SK-N-SH treated with all-trans-retinoic acid at 6 μM for 48 hours (cell line): Measurements from ENCODE around the gene FBH1.

ENCODE experiments used
- ATAC-seq: fragments of 200-7000 bp; cut with Tn5 transposase; 3 replicates; pipeline ENCODE4 v1.9.1; 2020; ENCODE audit warnings: mild to moderate bottlenecking, moderate library complexity
- ARNTL ChIP-seq: fragments of 450-650 bp; formaldehyde crosslinking; IDR thresholded peaks from 2 replicates; pipeline ENCODE4 v1.5.0; 2020; ENCODE audit warnings: low read depth, mild to moderate bottlenecking, moderate library complexity, borderline replicate concordance
- BACH2 ChIP-seq: fragments of 250-450 bp; sonication (Bioruptor Pico); IDR thresholded peaks from 2 replicates; pipeline ENCODE4 v1.9.0; 2021; ENCODE audit warnings: mild to moderate bottlenecking, borderline replicate concordance
- CSDC2 ChIP-seq: fragments of 250-450 bp; sonication (Bioruptor Pico); IDR thresholded peaks from 2 replicates; pipeline ENCODE4 v1.5.0; 2020; ENCODE audit warnings: mild to moderate bottlenecking, moderate library complexity
- ESRRG ChIP-seq: fragments of 250-450 bp; sonication (Bioruptor Pico); IDR thresholded peaks from 2 replicates; pipeline ENCODE4 v1.6.1; 2021; ENCODE audit warnings: mild to moderate bottlenecking
- GLIS3 ChIP-seq: fragments of 250-450 bp; sonication (Bioruptor Pico); IDR thresholded peaks from 2 replicates; pipeline ENCODE4 v1.5.0; 2020; ENCODE audit warnings: mild to moderate bottlenecking, moderate library complexity
- ISL1 ChIP-seq: fragments of 250-450 bp; sonication (Bioruptor Pico); IDR thresholded peaks from 2 replicates; pipeline ENCODE4 v2.1.2; 2022; ENCODE audit warnings: mild to moderate bottlenecking, moderate library complexity
- OSR1 ChIP-seq: fragments of 250-450 bp; sonication (Bioruptor Pico); IDR thresholded peaks from 2 replicates; pipeline ENCODE4 v1.8.0; 2022; ENCODE audit warnings: moderate library complexity, mild to moderate bottlenecking, inconsistent platforms
- POU6F1 ChIP-seq: fragments of 250-450 bp; sonication (Bioruptor Pico); IDR thresholded peaks from 2 replicates; pipeline ENCODE4 v1.8.0; 2021; ENCODE audit warnings: low read depth, mild to moderate bottlenecking, moderate library complexity, borderline replicate concordance
- PPARA ChIP-seq: fragments of 250-450 bp; sonication (Bioruptor Pico); IDR thresholded peaks from 2 replicates; pipeline ENCODE4 v1.5.0; 2020; ENCODE audit warnings: mild to moderate bottlenecking, borderline replicate concordance
- RARB ChIP-seq: fragments of 250-450 bp; sonication (Bioruptor Pico); IDR thresholded peaks from 2 replicates; pipeline ENCODE4 v1.8.0; 2021; ENCODE audit warnings: mild to moderate bottlenecking, moderate library complexity
- SNAI2 ChIP-seq: fragments of 250-450 bp; sonication (Bioruptor Pico); IDR thresholded peaks from 2 replicates; pipeline ENCODE4 v1.5.0; 2020; ENCODE audit warnings: mild to moderate bottlenecking, moderate library complexity
- TCF4 ChIP-seq: fragments of 250-450 bp; sonication (Bioruptor Pico); IDR thresholded peaks from 2 replicates; pipeline ENCODE4 v1.8.0; 2021; ENCODE audit warnings: mild to moderate bottlenecking, moderate library complexity, borderline replicate concordance
- TOX ChIP-seq: fragments of 250-450 bp; sonication (Bioruptor Pico); IDR thresholded peaks from 2 replicates; pipeline ENCODE4 v1.8.0; 2021; ENCODE audit warnings: mild to moderate bottlenecking, moderate library complexity, borderline replicate concordance
- ZC3H10 ChIP-seq: fragments of 250-450 bp; sonication (Bioruptor Pico); IDR thresholded peaks from 2 replicates; pipeline ENCODE4 v1.5.1; 2021; ENCODE audit warnings: mild to moderate bottlenecking, moderate library complexity
- ZFP30 ChIP-seq: fragments of 450-650 bp; formaldehyde crosslinking; IDR thresholded peaks from 2 replicates; pipeline ENCODE4 v1.5.0; 2022; ENCODE audit warnings: mild to moderate bottlenecking, moderate library complexity
- ZNF565 ChIP-seq: fragments of 450-650 bp; formaldehyde crosslinking; conservative IDR thresholded peaks from 2 replicates; pipeline ENCODE4 v1.5.0; 2020; ENCODE audit warnings: low read depth, mild to moderate bottlenecking, moderate library complexity
- ZNF70 ChIP-seq: fragments of 450-650 bp; formaldehyde crosslinking; IDR thresholded peaks from 2 replicates; pipeline ENCODE4 v1.5.0; 2020; ENCODE audit warnings: mild to moderate bottlenecking, moderate library complexity
- ZNF8 ChIP-seq: fragments of 450-650 bp; formaldehyde crosslinking; IDR thresholded peaks from 2 replicates; pipeline ENCODE4 v1.5.0; 2020; ENCODE audit warnings: mild to moderate bottlenecking, moderate library complexity
- TF ChIP-seq, protein P1 (sequence below): fragments of 250-450 bp; sonication (Bioruptor Pico); IDR thresholded peaks from 2 replicates; pipeline ENCODE4 v1.8.0; 2020; ENCODE audit warnings: mild to moderate bottlenecking, moderate library complexity, borderline replicate concordance
- TF ChIP-seq, protein P2 (sequence below): fragments of 250-450 bp; sonication (Bioruptor Pico); IDR thresholded peaks from 2 replicates; pipeline ENCODE4 v1.5.0; 2020; ENCODE audit warnings: mild to moderate bottlenecking, moderate library complexity
- TF ChIP-seq, protein P3 (sequence below): fragments of 250-450 bp; sonication (Bioruptor Pico); IDR thresholded peaks from 2 replicates; pipeline ENCODE4 v1.5.1; 2021; ENCODE audit warnings: mild to moderate bottlenecking, moderate library complexity

FBH1 gene

GRCh38 chr10:5917305-5917704 lies 27.3 kb downstream of the FBH1 start:
- ATAC-seq: no peak
- TF ChIP-seq OSR1 (CRISPR knock-in tag) (no peak), SNAI2 (no peak), ZNF8 (CRISPR knock-in tag) (no peak), ISL1 (CRISPR knock-in tag) (no peak)
- TF ChIP-seq, protein P1, sequence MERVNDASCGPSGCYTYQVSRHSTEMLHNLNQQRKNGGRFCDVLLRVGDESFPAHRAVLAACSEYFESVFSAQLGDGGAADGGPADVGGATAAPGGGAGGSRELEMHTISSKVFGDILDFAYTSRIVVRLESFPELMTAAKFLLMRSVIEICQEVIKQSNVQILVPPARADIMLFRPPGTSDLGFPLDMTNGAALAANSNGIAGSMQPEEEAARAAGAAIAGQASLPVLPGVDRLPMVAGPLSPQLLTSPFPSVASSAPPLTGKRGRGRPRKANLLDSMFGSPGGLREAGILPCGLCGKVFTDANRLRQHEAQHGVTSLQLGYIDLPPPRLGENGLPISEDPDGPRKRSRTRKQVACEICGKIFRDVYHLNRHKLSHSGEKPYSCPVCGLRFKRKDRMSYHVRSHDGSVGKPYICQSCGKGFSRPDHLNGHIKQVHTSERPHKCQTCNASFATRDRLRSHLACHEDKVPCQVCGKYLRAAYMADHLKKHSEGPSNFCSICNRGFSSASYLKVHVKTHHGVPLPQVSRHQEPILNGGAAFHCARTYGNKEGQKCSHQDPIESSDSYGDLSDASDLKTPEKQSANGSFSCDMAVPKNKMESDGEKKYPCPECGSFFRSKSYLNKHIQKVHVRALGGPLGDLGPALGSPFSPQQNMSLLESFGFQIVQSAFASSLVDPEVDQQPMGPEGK (CRISPR knock-in tag): no peak
- TF ChIP-seq, all 23 proteins: peak for 0

DNA sequence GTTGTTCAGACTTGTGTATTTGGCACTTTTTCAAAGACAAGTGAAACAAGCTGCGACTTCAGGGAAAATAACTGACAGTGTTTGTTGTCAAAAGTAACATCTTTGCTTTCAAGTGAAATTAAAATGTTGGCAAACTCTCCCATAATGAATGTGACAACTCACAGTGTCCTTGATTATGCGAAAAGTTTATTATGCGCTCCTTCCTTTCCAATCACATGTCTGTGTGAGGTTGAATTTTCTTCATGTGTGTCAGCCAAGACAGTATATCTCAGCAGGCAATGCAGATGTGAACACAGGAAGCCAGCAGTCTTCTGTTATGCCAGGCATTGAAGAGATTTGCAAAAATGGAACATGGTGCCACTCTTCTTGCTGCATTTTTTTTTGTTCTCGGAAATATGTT lies 28.7 kb downstream of the FBH1 start:
- TF ChIP-seq, protein P2, sequence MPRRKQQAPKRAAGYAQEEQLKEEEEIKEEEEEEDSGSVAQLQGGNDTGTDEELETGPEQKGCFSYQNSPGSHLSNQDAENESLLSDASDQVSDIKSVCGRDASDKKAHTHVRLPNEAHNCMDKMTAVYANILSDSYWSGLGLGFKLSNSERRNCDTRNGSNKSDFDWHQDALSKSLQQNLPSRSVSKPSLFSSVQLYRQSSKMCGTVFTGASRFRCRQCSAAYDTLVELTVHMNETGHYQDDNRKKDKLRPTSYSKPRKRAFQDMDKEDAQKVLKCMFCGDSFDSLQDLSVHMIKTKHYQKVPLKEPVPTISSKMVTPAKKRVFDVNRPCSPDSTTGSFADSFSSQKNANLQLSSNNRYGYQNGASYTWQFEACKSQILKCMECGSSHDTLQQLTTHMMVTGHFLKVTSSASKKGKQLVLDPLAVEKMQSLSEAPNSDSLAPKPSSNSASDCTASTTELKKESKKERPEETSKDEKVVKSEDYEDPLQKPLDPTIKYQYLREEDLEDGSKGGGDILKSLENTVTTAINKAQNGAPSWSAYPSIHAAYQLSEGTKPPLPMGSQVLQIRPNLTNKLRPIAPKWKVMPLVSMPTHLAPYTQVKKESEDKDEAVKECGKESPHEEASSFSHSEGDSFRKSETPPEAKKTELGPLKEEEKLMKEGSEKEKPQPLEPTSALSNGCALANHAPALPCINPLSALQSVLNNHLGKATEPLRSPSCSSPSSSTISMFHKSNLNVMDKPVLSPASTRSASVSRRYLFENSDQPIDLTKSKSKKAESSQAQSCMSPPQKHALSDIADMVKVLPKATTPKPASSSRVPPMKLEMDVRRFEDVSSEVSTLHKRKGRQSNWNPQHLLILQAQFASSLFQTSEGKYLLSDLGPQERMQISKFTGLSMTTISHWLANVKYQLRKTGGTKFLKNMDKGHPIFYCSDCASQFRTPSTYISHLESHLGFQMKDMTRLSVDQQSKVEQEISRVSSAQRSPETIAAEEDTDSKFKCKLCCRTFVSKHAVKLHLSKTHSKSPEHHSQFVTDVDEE (CRISPR knock-in tag): no peak
- no peak for TF ChIP-seq TCF4 (CRISPR knock-in tag)
- TF ChIP-seq RARB (CRISPR knock-in tag): no peak
- TF ChIP-seq, protein P1 (CRISPR knock-in tag): no peak
- TF ChIP-seq ZC3H10 (CRISPR knock-in tag): no peak
- no peak for TF ChIP-seq ZNF8 (CRISPR knock-in tag)
- TF ChIP-seq OSR1 (CRISPR knock-in tag): no peak
- no peak for TF ChIP-seq ARNTL
- no peak for TF ChIP-seq POU6F1 (CRISPR knock-in tag)
- TF ChIP-seq TOX (CRISPR knock-in tag): no peak
- TF ChIP-seq BACH2 (CRISPR knock-in tag): no peak
- TF ChIP-seq, protein P3, sequence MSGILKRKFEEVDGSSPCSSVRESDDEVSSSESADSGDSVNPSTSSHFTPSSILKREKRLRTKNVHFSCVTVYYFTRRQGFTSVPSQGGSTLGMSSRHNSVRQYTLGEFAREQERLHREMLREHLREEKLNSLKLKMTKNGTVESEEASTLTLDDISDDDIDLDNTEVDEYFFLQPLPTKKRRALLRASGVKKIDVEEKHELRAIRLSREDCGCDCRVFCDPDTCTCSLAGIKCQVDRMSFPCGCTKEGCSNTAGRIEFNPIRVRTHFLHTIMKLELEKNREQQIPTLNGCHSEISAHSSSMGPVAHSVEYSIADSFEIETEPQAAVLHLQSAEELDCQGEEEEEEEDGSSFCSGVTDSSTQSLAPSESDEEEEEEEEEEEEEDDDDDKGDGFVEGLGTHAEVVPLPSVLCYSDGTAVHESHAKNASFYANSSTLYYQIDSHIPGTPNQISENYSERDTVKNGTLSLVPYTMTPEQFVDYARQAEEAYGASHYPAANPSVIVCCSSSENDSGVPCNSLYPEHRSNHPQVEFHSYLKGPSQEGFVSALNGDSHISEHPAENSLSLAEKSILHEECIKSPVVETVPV (CRISPR knock-in tag): no peak
- no peak for TF ChIP-seq PPARA (CRISPR knock-in tag)
- no peak for TF ChIP-seq ISL1 (CRISPR knock-in tag)
- no peak for TF ChIP-seq ESRRG (CRISPR knock-in tag)
- no peak for TF ChIP-seq CSDC2 (CRISPR knock-in tag)
- TF ChIP-seq ZFP30 (CRISPR knock-in tag): no peak
- ATAC-seq: no peak

DNA sequence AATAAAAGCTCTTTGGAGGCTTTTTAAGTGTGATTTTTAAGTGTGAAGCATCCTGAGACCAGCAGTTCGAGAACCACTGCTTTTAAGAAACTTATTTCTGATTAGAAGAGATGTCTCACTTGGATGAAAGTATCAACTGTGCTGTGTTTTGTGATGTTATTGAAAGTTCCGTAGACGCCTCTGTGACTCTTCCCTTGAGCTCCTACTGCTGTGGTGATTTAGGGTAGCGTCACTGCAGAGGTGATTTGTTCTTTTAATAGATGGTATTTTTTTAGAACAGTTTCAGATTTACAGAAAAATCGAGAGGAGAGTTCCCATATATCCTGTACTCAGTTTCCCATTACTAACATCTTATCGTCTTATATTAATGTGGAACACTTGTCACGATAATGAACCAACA lies 29.5 kb downstream of the FBH1 start:
- ATAC-seq: no peak
- TF ChIP-seq ZNF70 (CRISPR knock-in tag) (no peak), ZC3H10 (CRISPR knock-in tag) (no peak)
- TF ChIP-seq, all 23 proteins: peak for 0

GRCh38 chr10:5921746-5922145 lies 31.7 kb downstream of the FBH1 start:
- no peak for ATAC-seq
- TF ChIP-seq CSDC2 (CRISPR knock-in tag) (no peak), TCF4 (CRISPR knock-in tag) (no peak), BACH2 (CRISPR knock-in tag) (no peak), SNAI2 (no peak), POU6F1 (CRISPR knock-in tag) (no peak), ARNTL (no peak), GLIS3 (CRISPR knock-in tag) (no peak), ZNF565 (CRISPR knock-in tag) (no peak)
- TF ChIP-seq, protein P3 (CRISPR knock-in tag): no peak
- TF ChIP-seq, protein P1 (CRISPR knock-in tag): no peak
